Measurements from ENCODE around the gene NOG.

NOG gene

DNA sequence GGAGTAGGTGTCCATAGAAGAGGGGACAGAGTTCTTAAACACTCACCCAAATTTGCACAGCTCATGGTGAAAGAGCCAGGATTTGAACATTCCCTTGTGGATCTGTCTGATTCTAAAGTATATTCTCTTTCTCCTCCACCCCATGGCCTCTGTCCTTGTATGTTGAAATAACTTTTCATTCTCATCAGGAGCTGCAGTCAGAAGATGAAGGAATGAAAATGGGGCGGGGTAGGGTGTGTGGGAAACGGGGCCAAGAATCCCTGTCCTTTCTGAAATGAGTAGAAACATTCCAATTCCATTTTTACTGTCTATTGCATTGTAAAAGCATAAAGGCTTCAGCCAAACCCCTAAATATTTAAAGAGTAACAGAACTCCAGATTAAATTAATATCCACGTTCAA is 42.8 kb downstream of the NOG start:
- no peak for DNase-seq (ENCODE audit: low spot score)

DNA sequence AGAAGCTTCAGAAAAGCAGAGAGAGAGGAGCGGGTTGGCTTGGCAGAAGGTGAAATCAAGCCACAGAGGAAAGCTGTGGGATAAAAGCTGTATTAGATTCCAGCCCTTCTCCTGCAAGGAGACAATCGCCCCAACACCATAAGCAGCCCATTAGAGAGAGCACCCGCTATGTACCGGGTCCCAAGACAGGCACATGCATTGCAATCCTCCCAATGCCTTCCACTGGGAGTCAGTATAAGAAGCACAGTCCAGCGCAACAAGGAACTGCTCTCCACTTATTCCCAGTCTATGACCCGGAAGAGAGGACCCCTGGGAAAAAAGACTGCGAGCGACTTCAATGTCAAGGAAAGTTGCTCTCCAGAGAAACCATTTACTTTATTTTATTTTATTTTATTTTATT is 43.8 kb downstream of the NOG start:
- DNase-seq (ENCODE audit: low spot score) = no peak

DNA sequence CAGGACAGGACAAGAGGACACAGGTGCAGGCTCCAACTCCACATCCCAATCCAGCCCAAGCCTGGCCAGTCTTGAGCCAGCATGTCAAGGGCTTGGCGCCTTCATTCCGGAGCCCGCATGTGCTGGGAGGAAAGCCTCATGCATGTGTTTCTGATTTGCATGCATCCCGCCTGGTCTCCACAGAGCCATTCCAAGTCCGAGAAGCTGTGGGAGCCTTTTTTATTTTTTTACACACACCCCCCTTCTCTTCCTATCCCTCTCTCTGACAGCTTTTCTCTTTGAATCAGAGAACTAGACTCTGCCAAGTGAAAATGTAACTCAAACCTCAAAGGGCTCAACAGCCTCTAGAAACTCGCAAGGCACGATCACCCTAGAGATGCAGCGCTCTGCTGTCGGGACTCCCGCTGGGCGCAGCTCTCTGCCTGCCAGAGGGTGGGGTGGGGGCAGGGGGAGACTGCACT is 45.1 kb downstream of the NOG start:
- DNase-seq (ENCODE audit: low spot score) = no peak

DNA sequence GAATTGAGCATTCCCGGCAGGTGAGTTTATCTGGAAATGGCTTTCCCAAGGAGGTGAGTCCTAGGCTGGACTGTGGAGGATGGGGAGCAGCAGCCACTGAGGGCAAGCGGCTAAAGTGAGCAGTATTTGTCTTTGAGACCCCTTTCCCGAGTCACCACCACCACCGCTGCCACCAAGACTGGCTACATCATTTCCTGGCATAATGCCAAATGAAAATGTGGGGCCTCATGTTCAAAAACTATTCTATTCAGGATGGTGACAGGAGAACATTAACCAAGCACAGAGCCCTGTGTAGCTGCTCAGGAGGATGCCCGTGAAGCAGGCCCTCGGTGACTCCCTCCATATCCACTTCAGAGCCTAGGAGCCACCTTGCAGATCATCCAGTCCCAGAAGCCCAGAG is 46.0 kb downstream of the NOG start:
- DNase-seq (ENCODE audit: low spot score) = no peak

DNA sequence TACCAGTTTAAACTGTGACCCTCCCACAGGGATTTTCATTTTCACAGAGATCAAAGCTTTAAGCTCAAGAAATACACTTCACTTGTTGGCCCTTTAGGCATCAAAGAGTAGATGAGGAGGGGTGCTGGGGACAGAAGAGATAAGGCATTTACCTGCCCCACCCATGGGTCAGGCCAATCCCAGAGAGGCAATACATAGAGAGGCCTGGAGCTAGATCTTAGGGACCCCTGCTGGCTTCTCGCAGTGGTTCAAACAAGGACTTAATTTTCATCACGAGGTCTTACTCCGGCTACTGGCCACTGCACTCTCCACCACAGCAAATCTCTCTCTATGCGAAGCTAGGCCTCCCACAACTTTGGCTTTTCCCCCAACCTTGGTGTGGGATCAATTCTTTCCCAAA is 46.6 kb downstream of the NOG start:
- no peak for DNase-seq (ENCODE audit: low spot score)

DNA sequence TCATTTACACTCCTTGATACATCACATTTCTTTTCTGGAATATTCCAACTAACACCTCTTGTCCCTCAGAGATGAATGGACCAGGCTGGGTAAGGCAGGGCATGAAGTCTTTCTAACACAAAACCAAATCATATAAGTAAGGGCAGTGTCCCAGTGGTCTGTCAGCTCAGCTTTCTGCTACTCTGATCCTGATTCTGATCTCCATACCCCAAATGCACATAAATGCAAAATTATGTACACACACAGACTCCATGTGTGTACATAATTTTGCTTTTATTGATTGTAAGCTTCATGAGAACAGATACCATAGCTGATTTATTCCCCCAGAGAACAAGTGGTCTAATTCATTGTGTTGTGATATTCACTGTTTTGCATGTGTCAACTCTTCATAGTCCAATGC is 47.9 kb downstream of the NOG start:
- DNase-seq (ENCODE audit: low spot score) = no peak

DNA sequence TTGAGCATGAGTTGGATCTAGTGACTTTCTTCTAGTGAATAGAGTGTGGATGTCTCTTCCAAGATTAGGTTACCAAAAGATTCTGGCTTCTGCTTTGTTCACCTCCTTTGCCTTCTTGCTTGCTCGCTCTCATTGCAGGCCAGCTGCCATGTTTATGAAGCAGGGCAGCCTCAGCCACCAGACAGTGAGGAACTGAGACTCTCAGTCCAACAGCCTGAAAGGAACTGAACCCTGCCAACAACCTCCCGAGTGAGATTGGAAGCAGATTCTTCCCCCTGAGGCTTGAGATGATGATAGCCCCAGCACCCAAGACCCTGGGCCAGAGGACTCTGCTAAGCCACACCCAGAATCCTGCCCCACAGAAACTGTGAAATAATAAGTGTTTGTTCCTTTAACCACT is 48.4 kb downstream of the NOG start:
- DNase-seq (ENCODE audit: low spot score) = no peak

DNA sequence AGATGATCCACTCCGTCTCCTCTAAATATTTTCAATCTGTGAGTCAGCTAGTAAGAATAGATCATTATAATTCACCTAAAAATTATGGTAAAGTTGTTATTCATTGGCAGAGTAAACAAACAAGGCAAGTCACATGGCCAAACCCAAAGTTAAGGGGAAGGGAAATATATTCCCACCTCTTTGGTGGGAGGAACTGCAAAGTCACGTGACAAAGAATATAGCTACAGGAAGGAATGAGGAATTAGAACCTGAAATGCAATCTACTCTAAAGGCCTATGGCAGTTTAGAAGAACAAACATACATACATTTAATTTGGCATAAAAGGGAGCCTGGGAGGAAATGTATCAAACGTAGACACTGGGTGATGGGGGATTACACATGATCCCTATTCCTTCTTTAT is 48.9 kb downstream of the NOG start:
- no peak for DNase-seq (ENCODE audit: low spot score)

All from HuH-7 (cell line).